CD14-positive monocyte (primary cell): ENCODE measurements around the gene TNNI2. TPM values are rescaled to one million over a fixed set of nuclear protein-coding genes. Genes with fewer than 3 reads are reported as not detected.
A peak's percentile ranks its signal among the peaks of the same experiment; 100 is the strongest.

Source experiments
- DNase-seq, 3 donors: peaks; one replicate each; pipeline ENCODE4 v3.0.0-alpha.2; 2011 to 2022
- H2AFZ ChIP-seq: 2 replicates; pipeline ENCODE4 v1.6.0; 2012; ENCODE audit warnings: mild to moderate bottlenecking, low read depth, low read length, inconsistent platforms; ENCODE audit not compliant: insufficient read depth, poor library complexity, severe bottlenecking
- H3K27ac ChIP-seq, 2 donors: 1 replicate in 1 of 2; 2 replicates in 1 of 2; pipeline ENCODE4 v1.5.1; 2012 to 2013; ENCODE audit warnings: low read length in 2 of 2, control low read depth in 1 of 2, inconsistent platforms in 1 of 2, low read depth in 1 of 2, mild to moderate bottlenecking in 1 of 2
- H3K27me3 ChIP-seq, 2 donors: one replicate each; pipeline versions ENCODE4 v1.6.0 to v1.6.1; 2011 to 2013; ENCODE audit warnings: low read length in 2 of 2; ENCODE audit not compliant: control insufficient read depth in 2 of 2, insufficient read depth in 2 of 2
- H3K36me3 ChIP-seq, 2 donors: replicated peaks in 1 of 2; 1 replicate in 1 of 2; 2 replicates in 1 of 2; pipeline versions ENCODE4 v1.5.1 to v1.6.1; 2012 to 2013; ENCODE audit warnings: low read length in 2 of 2, control low read depth in 1 of 2, inconsistent platforms in 1 of 2, mild to moderate bottlenecking in 1 of 2; ENCODE audit not compliant: insufficient read depth in 2 of 2, control insufficient read depth in 1 of 2
- H3K4me1 ChIP-seq, 2 donors: 1 replicate in 1 of 2; 2 replicates in 1 of 2; pipeline versions ENCODE4 v1.5.1 to v1.6.1; 2012 to 2013; ENCODE audit warnings: low read length in 2 of 2, control low read depth in 1 of 2, inconsistent platforms in 1 of 2, mild to moderate bottlenecking in 1 of 2, moderate library complexity in 1 of 2; ENCODE audit not compliant: insufficient read depth in 2 of 2, control insufficient read depth in 1 of 2
- H3K4me2 ChIP-seq: replicated peaks from 2 replicates; pipeline ENCODE3; 2012; ENCODE audit warnings: low read length, moderate library complexity, mild to moderate bottlenecking; ENCODE audit not compliant: poor library complexity, severe bottlenecking; ENCODE audit errors: extremely low read depth
- H3K4me3 ChIP-seq, 3 experiments: fragments of 200-600 bp in 1 of 3; sonication (generic) in 1 of 3; replicated peaks in 1 of 3; 1 replicate in 2 of 3; 2 replicates in 1 of 3; pipeline ENCODE4 v1.5.1; 2011 to 2013; ENCODE audit warnings: low read length in 3 of 3, mild to moderate bottlenecking in 3 of 3, control low read depth in 2 of 3, low read depth in 2 of 3, inconsistent platforms in 1 of 3, moderate library complexity in 1 of 3
- H3K79me2 ChIP-seq: 2 replicates; pipeline ENCODE4 v1.6.0; 2012; ENCODE audit warnings: mild to moderate bottlenecking, control low read depth, inconsistent platforms, low read length, moderate library complexity; ENCODE audit not compliant: insufficient read depth
- H3K9ac ChIP-seq: 2 replicates; pipeline ENCODE4 v1.6.0; 2017; ENCODE audit warnings: low read length, mild to moderate bottlenecking; ENCODE audit not compliant: insufficient read depth, poor library complexity, severe bottlenecking
- H3K9me3 ChIP-seq, 2 donors: replicated peaks in 1 of 2; 1 replicate in 1 of 2; 2 replicates in 1 of 2; pipeline versions ENCODE4 v1.5.1 to v1.6.1; 2012 to 2013; ENCODE audit warnings: low read length in 2 of 2, control low read depth in 1 of 2; ENCODE audit not compliant: control insufficient read depth in 1 of 2, insufficient read depth in 1 of 2
- H4K20me1 ChIP-seq: 2 replicates; pipeline ENCODE4 v1.6.0; 2012; ENCODE audit warnings: mild to moderate bottlenecking, low read length, control low read depth, moderate library complexity; ENCODE audit not compliant: insufficient read depth
- H3K27ac Mint-ChIP-seq, 7 donors: one replicate each; pipeline ENCODE4 v1.8.0; 2020; ENCODE audit warnings: mild to moderate bottlenecking in 7 of 7, mixed read lengths in 7 of 7, moderate library complexity in 6 of 7, inconsistent platforms in 2 of 7
- H3K27me3 Mint-ChIP-seq, 3 donors: one replicate each; pipeline ENCODE4 v1.8.0; 2021 to 2022; ENCODE audit warnings: low read depth in 3 of 3, mild to moderate bottlenecking in 3 of 3, mixed read lengths in 3 of 3, moderate library complexity in 3 of 3, inconsistent platforms in 1 of 3
- H3K36me3 Mint-ChIP-seq, 2 donors: one replicate each; pipeline ENCODE4 v1.8.0; 2020; ENCODE audit warnings: mixed read lengths in 2 of 2, inconsistent platforms in 1 of 2, mild to moderate bottlenecking in 1 of 2
- H3K4me1 Mint-ChIP-seq: one replicate; pipeline ENCODE4 v1.8.0; 2020; ENCODE audit warnings: mild to moderate bottlenecking, mixed read lengths
- H3K4me3 Mint-ChIP-seq, 2 donors: one replicate each; pipeline ENCODE4 v1.8.0; 2020; ENCODE audit warnings: mild to moderate bottlenecking in 2 of 2, mixed read lengths in 2 of 2, moderate library complexity in 1 of 2
- H3K9me3 Mint-ChIP-seq, 7 donors: one replicate each; pipeline ENCODE4 v1.8.0; 2020 to 2022; ENCODE audit warnings: mixed read lengths in 7 of 7, mild to moderate bottlenecking in 6 of 7, moderate library complexity in 6 of 7, inconsistent platforms in 2 of 7
- WGBS: methylation state at CpG from one replicate; pipeline ENCODE4 v1.1.5; 2013; ENCODE audit warnings: missing lambda C conversion rate; ENCODE audit not compliant: insufficient coverage; 5-methylcytosine and 5-hydroxymethylcytosine counted together
- intact Hi-C, 2 donors: fragments of 100-400 bp; cut with micrococcal nuclease; formaldehyde crosslinking; loops; one replicate each; pipeline versions ENCODE4 v1.15.0 to v1.15.1; 2023
- polyA plus RNA-seq, 3 donors: library from polyadenylated mRNA; depleted of rRNA in 1 of 3; unstranded in 2 of 3; stranded (reverse) in 1 of 3; fragments of 300-500 nt in 2 of 3; fragments of >200 nt in 1 of 3; fragmentation: Illumina TruSeq in 2 of 3; gene quantifications; 1 replicate in 2 of 3; 2 replicates in 1 of 3; pipeline ENCODE4 v1.2.3, GENCODE V29; 2012 to 2021
- TF ChIP-seq, protein P1 (sequence below): fragments of 200-600 bp; IDR thresholded peaks from one replicate; pipeline ENCODE4 v1.8.0; 2022; ENCODE audit warnings: antibody characterized with exemption, mild to moderate bottlenecking

Gene TNNI2
- polyA plus RNA-seq, 3 donors: 11.4 to 45.8 (median 11.7) TPM

DNA sequence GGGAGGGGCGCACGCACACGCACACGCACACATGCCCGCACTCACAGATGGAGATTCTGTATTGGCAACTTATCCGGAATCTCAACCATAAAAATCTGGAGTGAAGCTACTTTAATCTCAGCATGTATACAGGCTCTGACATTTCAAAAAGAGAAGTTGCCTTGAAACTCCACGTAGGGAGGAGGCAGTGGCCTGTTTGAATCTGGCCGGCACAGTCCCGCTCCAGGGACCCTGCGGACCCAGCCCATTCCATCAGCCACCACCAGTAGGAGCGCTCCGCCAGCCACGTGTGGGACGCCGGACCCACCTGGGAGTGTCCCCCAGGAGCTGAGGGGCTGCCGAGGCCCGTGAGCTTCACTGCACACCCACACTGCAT lies 5.9 kb upstream of the TNNI2 start:
- no peak overlapping the region for H3K9ac ChIP-seq
- Mint-ChIP-seq H3K27ac (no peak overlapping the region), H3K4me1 (peaks cover 10% of the 10 kb centered on the region), H3K9me3 (peaks cover 0 to 2% (median 0%) of the 10 kb centered on the region in 7 donors), H3K27me3 (peaks cover 39 to 68% (median 39%) of the 10 kb centered on the region in 3 donors), H3K4me3 (peak overlapping the region; percentile 58 to 72), H3K36me3 (no peaks in the 10 kb centered on the region)
- H4K20me1 ChIP-seq: no peaks in the 10 kb centered on the region
- TF ChIP-seq, protein P1, sequence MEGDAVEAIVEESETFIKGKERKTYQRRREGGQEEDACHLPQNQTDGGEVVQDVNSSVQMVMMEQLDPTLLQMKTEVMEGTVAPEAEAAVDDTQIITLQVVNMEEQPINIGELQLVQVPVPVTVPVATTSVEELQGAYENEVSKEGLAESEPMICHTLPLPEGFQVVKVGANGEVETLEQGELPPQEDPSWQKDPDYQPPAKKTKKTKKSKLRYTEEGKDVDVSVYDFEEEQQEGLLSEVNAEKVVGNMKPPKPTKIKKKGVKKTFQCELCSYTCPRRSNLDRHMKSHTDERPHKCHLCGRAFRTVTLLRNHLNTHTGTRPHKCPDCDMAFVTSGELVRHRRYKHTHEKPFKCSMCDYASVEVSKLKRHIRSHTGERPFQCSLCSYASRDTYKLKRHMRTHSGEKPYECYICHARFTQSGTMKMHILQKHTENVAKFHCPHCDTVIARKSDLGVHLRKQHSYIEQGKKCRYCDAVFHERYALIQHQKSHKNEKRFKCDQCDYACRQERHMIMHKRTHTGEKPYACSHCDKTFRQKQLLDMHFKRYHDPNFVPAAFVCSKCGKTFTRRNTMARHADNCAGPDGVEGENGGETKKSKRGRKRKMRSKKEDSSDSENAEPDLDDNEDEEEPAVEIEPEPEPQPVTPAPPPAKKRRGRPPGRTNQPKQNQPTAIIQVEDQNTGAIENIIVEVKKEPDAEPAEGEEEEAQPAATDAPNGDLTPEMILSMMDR: no peak
- peaks cover 13 to 19% of the 10 kb centered on the region in 2 donors for H3K4me1 ChIP-seq
- H2AFZ ChIP-seq: peak overlapping the region; percentile 72
- no peaks in the 10 kb centered on the region for H3K9me3 ChIP-seq
- peak overlapping the region; percentile 72 for H3K4me2 ChIP-seq
- WGBS: 69% methylated on average over 12 of the region's 17 CpGs
- H3K4me3 ChIP-seq: peak overlapping the region in 2 of 3 experiments; percentile 22 to 64
- intact Hi-C loops: loop anchor here (1.0 to 10.0 kb wide), 4 partner anchors 82 to 314 kb away; partner anchors contain the start of gene TNNT3 (in 1 of the 2)
- H3K79me2 ChIP-seq: no peaks in the 10 kb centered on the region
- peak in 1 of 3 donors; percentile 7 for DNase-seq
- no peak overlapping the region for H3K27ac ChIP-seq
- H3K27me3 ChIP-seq: peaks cover 0 to 42% of the 10 kb centered on the region in 2 donors
- no peaks in the 10 kb centered on the region for H3K36me3 ChIP-seq

- Histone ChIP-seq H3K4me2 (no peak overlapping the region), H2AFZ (no peak overlapping the region), H3K36me3 (no peaks in the 10 kb centered on the region), H3K4me1 (peaks cover 25 to 32% of the 10 kb centered on the region in 2 donors), H3K4me3 (no peak overlapping the region), H4K20me1 (no peaks in the 10 kb centered on the region), H3K79me2 (no peaks in the 10 kb centered on the region), H3K27ac (no peak overlapping the region), H3K9ac (no peak overlapping the region), H3K27me3 (peaks cover 0 to 29% of the 10 kb centered on the region in 2 donors), H3K9me3 (no peaks in the 10 kb centered on the region)
- TF ChIP-seq, protein P1: no peak
- Mint-ChIP-seq H3K27ac (peak overlapping the region in 1 of 7 donors; percentile 78), H3K4me1 (peaks cover 15% of the 10 kb centered on the region), H3K9me3 (peaks cover 0 to 2% (median 0%) of the 10 kb centered on the region in 7 donors), H3K27me3 (peaks cover 27 to 56% (median 30%) of the 10 kb centered on the region in 3 donors), H3K36me3 (no peaks in the 10 kb centered on the region), H3K4me3 (no peak overlapping the region)
- intact Hi-C loops: loop anchor here (5.0 to 10.0 kb wide), 3 partner anchors 81 to 313 kb away; partner anchors contain the start of gene TNNT3 (in 1 of the 2)
- 95% methylated on average over 7 of the region's 14 CpGs for WGBS
- DNase-seq: no peak
Observed at GRCh38 chr11:1834062-1834610, 4.6 kb upstream of the TNNI2 start.
